Stimulated activated CD8-positive, alpha-beta memory T cell treated with anti-CD3 and anti-CD28 coated beads, Interleukin-4, amount 100 ng/mL, for 48 hours (primary cell): ENCODE data around the gene XPC.

Experiments used
- DNase-seq: peaks from one replicate; pipeline ENCODE4 v3.0.0-alpha.2; 2020

Gene XPC

GRCh38 chr3:14169871-14170270, 8.5 kb downstream of the XPC start:
- DNase-seq = no peak

DNA sequence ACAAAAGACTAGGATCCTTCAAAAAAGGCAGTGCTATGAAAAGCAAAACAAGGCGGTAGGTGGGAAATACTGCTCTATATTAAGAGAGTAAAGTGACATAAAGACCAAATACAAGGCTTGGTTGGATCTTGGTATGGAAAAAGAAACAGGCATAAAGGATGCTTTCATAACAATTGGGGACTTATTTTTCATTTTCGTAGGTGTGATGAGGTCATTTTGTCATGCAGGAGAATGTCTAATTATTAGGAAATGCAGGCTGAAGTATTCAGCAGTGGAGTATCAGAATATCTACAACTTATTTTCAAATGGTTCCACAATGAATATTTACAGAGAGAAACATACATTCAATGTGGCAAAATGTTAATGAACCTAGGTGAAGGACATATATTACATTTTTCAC, 9.0 kb downstream of the XPC start:
- DNase-seq = no peak

DNA sequence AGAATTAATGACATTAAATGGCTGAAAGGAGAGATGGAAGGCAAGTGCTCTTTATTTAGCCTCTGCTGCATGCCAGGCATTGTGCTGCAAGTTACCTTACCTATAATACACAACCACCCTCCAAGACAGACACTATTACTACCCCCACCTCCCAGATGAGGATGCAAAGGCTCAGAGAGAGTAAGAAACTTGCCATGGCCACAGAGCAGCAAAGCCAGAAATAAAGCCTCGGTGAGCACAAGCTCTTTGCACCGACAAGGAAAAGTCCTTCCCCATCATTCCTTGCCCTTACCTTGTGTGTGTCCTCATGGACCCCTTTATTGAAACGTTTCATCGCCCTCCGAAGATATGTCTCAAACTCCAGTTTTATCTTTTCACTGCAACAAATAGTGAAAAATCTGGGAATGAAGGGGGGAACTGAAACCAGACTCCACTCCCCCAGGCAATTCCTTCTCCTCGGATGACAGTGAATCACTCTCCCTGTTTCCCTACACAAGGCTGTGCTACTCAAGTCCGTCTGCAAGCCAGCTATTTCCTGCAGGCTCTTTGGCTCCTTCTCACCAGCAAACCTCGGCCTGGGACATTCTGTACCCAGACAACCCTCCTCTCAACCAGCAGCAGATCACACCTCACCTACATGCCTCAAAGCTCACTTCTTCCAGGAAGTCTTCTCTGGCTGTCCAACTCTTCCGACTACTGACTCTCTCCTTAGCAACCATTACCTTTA, 11.4 kb downstream of the XPC start:
- no peak for DNase-seq

GRCh38 chr3:14162178-14162577, 16.2 kb downstream of the XPC start:
- DNase-seq = no peak

DNA sequence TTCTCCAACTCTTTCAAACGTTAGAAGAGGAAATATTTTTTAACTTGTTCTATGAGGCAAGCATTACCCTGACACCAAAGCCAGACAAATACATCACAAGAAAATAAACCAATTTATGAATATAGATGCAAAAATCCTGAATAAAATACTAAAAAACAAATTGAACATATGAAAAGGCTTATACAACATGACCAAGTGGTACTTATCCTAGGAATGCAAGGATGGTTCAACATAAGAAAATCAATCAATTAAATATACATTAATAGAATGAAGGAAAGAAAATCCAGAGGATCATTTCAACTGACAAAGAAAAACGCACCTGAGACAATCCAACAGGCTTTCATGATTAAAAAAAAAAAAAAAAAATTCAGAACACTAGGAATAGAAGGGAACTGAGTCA, 17.1 kb downstream of the XPC start:
- DNase-seq = no peak

GRCh38 chr3:14159426-14159825, 19.0 kb downstream of the XPC start:
- DNase-seq = no peak

DNA sequence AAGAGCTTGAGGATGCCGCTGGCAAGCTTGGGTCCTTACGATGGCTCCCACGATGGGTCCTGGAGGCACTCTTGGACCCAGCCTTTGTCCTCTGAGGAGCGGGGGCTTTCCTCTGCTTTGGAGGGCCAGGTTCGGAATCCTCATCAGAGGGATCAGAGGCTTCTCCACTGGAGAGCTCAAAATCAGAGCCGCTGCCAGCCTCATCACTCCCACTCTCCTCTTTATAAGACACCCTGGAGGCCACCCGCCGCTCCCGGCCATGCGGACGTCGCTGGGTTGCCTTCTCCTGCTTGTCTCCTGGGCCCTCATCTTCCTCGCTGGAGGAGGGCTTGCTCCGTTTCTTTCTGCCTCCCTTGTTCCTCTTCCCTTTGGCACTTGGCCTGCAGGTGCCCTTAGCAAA, 20.0 kb downstream of the XPC start:
- DNase-seq = no peak

- DNase-seq = no peak
Observed at GRCh38 chr3:14157951-14158350, 20.4 kb downstream of the XPC start.

DNA sequence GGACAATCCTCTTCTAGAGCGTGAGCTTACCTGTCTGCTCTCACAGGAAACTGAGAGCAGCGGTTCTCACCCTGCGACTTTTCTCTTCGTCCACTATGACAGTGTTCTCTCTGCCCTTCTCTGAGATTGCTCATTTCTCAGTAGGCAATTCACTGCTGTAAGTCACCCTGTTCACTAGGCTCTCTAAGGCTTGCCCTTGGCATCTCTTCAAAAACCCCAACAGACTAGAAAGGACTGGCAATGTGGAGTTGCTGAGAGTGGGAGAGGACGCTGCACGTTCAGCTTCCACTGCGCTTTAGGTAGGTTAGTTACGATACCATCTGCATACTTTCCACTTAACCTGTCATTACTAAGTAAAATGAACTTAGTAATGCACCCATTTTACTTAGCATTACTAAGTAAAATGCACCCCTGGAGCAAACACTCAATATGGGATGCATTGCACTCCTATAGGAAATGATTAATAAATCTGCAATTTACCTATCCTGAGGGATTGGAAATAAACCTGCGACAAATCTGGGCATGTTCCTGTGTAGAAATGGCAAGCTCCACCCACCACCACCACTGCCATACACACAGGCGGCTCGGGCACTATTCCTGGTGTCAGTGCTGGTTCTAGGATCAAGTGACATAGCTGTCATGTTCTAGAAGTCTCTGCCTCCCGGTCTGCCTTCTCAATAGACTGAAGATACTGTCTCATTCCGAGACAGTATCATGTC, 21.4 kb downstream of the XPC start:
- DNase-seq = no peak

DNA sequence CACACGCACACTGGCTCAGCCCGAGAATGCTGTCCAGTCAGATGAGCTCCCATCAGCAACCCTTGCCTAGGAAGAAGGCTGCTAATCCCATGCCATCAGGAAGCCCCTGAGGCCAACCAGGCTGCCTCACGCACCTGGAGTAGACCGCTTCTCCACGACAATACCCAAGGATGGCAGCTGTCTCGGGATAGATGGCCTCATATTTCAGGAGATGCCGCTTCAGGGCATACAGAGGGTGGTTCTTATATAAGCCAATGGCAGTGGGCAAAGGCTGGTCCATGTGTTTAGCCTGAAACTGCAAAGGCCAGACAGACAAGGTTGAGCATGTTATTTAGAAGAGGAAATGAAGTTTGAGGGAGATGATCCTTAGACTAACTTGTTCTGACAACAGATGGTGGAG, 22.2 kb downstream of the XPC start:
- DNase-seq = no peak

GRCh38 chr3:14154895-14155440, 23.4 kb downstream of the XPC start:
- peak; percentile 20 for DNase-seq

DNA sequence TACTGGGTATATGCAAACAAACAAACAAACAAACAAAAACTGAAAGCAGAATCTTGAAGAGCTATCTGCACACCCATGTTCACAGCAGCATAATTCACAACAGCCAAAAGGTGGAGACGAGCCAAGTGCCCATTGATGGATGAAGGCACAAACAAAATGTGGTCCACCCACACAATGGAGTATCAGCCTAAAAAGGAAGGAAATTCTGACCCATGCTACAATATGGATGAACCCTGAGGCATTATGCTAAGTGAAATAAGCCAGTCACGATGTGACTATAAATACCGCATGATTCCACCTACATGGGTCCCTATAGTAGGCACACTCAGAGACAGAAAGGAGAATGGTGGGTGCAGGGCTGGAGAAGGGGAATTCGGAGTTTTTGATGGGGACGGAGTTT, 24.1 kb downstream of the XPC start:
- no peak for DNase-seq

- DNase-seq = no peak
Observed at GRCh38 chr3:14153663-14154062, 24.7 kb downstream of the XPC start.

DNA sequence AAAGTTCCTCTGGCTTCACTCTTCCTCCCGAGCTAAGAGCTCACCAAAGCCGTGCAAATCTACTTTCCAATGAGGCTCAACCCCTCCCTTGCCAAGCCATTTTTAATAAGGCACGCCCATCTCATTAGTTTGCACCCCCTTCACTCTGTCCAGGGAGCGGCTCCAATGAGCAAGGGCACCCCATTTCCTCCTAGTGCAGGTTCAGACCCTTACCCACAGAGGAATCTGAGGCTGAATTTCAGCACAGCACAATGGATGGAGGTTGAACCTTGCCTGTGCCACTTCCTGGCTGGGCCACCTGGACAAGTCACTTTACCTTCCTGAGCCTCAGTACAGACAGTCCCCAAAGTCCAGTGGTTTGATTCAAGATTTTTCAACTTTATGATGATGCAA, 25.4 kb downstream of the XPC start:
- DNase-seq = no peak

DNA sequence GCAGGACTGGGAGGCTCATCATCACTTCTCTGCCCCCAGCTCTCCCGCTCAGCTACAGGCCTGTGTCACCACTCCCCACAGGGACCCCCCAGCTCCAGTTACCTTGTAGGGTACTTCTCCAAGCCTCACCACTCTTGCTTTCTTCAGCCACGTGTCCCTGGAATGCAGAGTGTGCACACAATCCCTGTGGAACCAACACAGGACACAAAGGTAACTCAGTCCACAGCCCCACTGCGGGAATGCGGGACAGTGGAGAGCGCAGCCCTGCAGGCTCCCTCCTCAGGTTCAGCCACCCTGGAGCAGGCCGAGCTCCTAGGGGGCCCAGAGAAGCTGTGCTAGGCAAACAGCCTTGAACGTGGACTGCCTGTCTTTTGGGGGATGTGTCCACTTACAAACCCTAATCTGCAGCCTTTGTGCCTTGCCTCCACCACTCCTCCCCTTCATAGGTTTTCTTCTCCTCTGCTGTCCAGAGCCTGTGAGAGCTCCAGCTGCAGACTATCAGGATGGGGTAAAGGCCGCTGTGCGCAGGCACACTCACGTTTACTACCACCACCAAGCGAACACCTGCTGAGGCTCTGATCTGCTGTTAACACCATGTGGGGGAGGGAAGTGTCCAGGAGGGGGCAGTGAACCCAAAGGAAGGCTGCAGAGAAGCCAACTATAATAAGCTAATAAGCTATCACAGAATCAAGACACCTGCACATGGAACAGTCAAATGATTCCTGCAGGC, 26.0 kb downstream of the XPC start:
- DNase-seq = peak; percentile 26

DNA sequence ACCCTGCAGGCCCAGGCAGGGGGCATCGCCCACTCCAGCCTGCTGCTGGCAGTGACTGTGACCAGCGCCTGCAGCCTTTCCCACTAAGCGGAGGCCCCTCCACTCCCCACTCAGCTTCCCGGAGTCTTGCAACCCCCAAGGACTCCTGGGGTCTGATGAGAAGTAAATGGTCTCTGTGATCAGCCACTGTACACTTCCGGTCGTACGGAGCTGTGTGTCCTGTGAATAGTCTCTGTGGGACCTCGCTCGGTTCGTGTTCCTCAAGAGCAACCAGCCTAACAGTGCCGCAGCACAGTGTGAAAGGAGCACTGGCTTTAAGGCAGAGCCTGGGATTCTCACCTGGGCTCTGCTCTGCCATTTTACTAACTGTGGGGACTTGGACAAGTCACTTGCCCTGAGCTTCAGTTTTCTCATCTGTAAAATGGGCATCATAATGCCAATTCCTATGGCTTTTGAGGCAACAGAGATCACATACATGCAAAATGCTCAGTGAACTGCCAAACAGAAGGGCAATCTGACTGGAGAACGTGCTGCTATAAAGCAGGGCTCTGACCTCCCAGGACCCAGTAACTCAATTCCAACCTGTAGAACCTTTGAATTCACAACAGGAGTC, 26.8 kb downstream of the XPC start:
- no peak for DNase-seq

GRCh38 chr3:14150491-14151230, 27.7 kb downstream of the XPC start:
- DNase-seq = peak; percentile 18

GRCh38 chr3:14150078-14150477, 28.3 kb downstream of the XPC start:
- peak; percentile 18 for DNase-seq

- peak; percentile 19 for DNase-seq
Observed at GRCh38 chr3:14148041-14148985, 30.1 kb downstream of the XPC start.

DNA sequence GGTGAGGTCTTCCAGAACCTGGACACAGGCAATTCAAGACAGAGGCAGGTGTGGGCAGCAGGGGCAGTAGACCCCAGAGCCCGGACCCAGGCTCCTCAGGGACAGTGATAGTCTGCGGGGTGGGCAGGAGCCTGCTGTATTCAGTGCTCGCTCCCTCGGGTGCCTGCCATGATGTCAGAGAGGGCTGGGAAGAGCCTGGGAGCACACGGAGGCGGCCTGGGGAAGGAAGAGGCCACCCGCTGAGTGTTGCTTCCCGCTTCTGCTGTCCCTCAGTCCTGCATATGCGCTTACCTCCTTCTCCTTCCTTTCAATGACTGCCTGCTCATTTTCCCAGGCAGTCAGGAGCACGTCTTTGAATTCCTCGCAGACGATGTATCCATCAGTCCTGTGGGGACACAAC, 30.8 kb downstream of the XPC start:
- DNase-seq = peak; percentile 19

GRCh38 chr3:14147066-14147435, 31.4 kb downstream of the XPC start:
- DNase-seq = peak; percentile 17
